T-helper 1 cell treated with Interleukin-12 subunit alpha and Interleukin-12 subunit beta and Interleukin-4 antibody, amounts not matched to agents 30 ng/mL and 1 ng/mL, for 36 hours (primary cell): ENCODE measurements around the gene CDK5RAP2. TPM values are rescaled to one million over a fixed set of nuclear protein-coding genes. Genes with fewer than 3 reads are reported as not detected.
"Not testable (repeated sequence)": the region's sequence is repeated elsewhere in the genome, so short reads cannot be mapped to it uniquely, and the experiment has no call there.

Experiments used
- intact Hi-C: fragments of 100-400 bp; cut with micrococcal nuclease; formaldehyde crosslinking; loops from one replicate; pipeline ENCODE4 v1.15.1; 2024
- total RNA-seq: library from RNA; stranded (reverse); gene quantifications from 2 replicates; pipeline ENCODE4 v1.2.3, GENCODE V29; 2022

CDK5RAP2 gene
- total RNA-seq: 72.2 and 77.9 TPM in 2 replicates

DNA sequence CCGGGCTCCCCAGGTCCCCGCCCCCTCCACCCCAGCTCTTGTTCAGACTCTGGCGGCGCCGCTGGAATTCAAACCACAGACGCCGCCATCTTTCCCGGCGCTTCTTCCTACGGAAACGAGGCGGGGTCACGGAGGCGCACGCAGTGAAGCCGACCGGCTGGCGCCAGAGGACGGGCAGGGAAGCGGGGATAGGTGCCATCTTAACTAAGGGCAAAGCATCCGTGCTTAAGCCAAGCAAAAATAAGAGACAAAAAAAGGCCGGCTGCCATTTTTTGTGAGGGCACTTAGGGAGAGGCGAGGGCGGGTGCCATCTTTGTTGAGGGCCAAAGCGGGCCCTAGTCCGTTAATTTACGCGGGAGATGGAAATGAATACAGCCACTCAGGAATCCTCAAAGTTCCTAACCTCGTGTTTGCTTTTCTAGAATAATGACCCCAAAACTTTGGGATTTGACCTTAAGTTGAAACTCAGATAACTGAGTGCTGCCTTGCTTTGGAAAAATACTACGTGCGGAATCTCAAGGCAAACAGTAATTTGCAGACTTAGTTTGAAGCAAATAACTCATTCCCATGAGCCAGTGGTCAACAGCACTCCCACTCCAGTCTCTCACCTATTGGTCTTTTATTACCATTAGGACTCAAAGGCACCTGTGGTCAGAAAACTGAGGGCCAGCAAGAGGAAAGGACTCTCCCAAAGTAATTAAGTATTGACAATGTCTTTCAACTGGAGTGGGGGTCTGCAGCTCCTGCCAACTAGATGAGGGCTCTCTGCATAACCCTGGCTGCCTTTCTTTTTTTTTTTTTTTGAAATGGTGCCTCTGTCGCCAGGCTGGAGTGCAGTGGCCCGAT lies at the start of gene CDK5RAP2:
Gene CDK5RAP2, minus strand, starts transcription at position 117 of the 846 bp plus-strand sequence. CDS start 189 bp downstream, outside the sequence.
- intact Hi-C loops: loop anchor here (1.0 to 10.0 kb wide), 10 partner anchors 39 to 1684 kb away; partner anchors contain the start of genes CNTRL, FBXW2, MEGF9 and MRRF

DNA sequence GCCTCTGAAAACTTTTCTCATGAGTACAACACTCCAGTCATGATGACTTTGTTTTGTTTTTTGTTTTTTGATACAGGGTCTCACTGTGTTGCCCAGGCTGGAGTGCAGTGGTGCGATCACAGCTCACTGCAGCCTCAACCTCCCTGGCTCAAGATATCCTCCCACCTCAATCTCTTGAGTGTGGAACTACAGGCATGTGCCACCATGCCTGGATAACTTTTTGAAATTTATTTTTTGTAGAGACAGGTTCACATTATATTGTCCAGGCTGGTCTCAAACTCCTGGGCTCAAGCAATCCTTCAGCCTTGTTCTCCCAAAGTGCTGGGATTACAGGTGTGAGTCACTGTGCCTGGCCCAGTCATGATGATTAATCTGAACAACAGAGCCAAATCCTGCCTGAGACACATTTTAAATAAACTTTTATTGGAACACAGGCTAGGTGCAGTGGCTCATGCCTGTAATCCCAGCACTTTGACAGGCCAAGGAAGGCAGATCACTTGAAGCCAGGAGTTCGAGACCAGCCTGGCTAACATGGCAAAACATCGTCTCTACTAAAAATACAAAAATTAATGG lies 49.0 kb upstream of the CDK5RAP2 start:
- intact Hi-C loops: not testable (repeated sequence)

DNA sequence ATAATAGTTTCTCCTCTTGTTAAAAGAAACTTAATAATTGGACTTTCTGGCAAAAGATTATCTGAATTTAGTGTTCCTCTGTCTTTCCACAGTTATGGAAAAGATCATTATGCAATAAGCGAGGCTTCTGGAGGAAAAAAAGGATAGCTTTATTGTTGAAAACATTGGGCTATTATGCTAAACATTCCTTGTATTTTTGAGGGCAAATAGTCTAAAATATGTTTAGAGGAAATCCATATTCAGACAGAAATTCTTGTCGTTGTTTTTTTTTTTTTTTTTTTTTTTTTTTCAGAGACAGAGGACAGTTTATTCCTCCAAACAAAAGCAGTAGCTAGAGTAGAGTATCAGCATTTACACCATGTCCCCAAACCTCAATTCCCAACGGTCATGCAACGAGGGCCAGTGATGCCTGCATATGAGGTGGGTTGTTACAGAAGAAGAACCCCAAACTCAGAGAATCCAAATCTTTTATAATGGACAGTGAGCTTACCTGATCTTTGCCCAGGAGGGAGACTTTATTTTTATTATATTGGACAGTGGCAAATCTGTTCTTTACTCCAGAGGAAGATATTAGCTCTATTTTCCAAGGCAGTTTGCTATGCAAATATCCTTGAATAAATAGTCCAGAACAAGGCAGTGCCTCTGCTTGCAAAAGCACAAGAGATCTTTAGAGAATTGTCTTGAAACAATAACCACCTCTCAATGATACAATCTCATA lies 48.4 kb upstream of the CDK5RAP2 start:
- intact Hi-C loops: no loop called here

DNA sequence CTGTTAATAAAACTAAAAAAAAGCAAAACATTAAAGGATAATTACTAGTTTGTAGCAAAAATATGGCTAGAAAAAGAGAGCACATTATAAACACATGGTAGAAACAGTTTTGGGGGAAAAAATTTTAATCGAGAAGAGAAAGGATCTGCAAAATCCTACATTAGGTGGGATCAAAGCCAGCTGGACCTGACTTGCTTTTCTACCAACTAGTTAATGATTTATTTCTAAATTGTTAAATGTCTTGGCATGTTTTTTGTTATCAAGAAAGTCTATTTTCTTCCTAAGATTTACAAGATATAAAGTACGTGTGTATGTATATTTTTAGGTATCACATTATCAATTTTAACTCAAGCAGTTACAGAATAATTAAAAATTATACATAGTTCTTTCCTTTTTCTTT lies 47.1 kb upstream of the CDK5RAP2 start:
- intact Hi-C loops: no loop called here

DNA sequence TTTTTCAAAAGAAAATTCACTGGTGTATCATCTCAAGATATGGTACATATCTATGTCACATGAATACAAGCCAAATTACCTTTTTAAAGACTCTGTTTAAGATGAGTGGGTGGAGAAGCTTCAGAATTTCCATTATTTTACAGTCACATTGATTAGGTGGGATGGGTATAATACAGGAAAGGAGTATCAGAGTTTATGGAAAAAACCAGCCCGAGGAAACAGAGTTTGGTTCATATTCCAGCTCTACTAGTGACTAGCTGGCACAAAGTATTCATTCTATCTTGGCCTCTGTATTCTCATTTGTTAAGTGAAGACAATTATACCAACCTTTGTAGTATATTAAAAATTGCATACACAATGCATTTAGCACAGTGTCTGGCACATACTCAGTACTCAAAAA lies 46.5 kb upstream of the CDK5RAP2 start:
- intact Hi-C loops: no loop called here

DNA sequence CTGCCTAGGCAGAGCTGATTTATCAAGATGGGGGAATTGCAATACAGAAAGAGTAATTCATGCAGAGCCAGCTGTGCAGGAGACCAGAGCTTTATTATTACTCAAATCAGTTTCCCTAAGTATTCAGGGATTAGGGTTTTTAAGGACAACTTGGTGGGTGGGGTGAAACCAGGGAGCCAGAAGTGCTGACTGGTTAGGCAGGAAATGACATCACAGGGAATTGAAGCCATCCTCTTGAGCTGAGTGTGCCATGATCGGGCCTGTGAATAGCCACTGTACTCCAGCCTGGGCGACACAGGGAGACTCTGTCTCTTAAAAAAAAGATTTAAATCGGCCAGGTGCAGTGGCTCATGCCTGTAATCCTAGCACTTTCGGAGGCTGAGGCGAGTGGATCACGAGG lies 45.3 kb upstream of the CDK5RAP2 start:
- intact Hi-C loops: no loop called here

DNA sequence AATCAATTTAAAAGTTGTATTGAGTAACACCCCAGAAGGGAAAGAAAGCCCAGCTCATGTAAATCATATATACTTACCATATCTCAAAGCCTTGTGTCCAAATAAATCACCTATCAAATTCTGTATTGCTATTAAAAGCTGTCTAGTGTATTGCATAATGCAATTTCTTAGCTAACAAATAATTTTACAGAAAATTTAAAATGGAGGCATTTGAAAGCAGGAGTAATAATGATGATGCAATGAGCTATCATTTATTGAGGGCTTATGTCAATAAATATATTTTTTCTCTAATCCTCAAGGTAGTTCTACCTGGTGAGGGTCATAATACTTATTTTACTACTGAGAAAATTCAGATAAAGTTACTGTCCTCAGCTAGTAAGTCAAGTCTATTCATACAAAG lies 42.8 kb upstream of the CDK5RAP2 start:
- intact Hi-C loops: no loop called here

DNA sequence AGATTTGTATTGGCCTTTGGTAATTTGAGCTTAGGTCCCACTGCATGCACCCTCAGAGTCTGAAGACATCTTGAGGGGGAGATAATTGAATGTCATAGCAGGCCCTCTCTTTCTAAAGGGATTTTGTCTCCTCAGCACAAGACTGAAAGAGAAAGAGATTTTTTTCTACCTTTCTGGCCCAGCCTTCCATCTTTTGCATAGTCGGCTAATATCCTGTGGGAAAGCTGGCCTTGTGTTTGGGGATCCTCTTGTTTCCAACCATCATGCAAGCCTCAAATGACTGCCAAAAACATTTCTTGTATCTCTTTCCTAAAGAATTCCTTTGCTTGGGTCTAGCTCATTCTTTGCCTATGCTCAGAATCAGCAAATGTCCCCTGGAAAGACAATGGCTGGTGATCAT lies 42.0 kb upstream of the CDK5RAP2 start:
- intact Hi-C loops: no loop called here

DNA sequence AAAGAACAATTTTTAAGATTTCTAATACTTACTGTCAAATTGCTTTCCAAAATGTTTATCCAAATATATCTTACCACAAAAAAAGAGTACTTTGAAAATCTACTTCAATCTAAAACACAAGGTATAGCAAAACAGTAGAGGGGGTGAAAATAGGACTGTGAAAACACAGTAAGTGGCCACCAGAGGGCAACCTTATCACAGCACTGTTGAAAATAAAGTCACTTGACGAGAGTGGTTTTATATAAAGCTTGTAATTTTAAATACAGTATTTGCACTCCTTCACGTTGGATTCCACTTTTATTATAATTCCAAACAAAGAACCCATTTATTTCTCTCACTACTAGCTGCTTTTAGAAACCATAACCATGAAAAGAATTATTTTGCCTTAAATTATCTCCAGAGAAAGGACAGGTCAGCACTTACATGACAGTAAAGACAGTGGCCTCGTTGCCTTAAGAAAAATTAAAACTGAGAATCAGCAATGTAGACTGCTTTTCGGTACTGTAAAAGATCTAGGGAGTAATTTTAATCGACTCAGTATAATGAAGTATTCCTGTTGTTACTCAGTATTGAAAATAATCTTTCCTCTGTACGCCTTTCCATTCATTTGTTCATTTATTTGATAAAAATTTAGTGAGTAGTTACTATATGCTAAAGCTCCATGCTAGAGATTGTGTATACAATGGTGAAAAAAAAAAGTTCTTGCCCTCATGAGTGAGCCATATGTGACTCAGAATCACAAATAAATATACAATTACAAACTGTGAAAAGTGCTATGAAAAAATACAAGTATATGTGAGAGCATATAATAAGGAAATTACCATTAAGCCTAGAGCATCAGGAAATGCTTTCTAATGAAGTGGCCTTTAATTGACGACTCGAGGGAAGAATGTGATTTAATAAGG lies 40.0 kb upstream of the CDK5RAP2 start:
- intact Hi-C loops: loop anchor here (1.0 to 2.0 kb wide), 4 partner anchors 39 to 440 kb away; partner anchors contain the start of genes CDK5RAP2 and MEGF9

DNA sequence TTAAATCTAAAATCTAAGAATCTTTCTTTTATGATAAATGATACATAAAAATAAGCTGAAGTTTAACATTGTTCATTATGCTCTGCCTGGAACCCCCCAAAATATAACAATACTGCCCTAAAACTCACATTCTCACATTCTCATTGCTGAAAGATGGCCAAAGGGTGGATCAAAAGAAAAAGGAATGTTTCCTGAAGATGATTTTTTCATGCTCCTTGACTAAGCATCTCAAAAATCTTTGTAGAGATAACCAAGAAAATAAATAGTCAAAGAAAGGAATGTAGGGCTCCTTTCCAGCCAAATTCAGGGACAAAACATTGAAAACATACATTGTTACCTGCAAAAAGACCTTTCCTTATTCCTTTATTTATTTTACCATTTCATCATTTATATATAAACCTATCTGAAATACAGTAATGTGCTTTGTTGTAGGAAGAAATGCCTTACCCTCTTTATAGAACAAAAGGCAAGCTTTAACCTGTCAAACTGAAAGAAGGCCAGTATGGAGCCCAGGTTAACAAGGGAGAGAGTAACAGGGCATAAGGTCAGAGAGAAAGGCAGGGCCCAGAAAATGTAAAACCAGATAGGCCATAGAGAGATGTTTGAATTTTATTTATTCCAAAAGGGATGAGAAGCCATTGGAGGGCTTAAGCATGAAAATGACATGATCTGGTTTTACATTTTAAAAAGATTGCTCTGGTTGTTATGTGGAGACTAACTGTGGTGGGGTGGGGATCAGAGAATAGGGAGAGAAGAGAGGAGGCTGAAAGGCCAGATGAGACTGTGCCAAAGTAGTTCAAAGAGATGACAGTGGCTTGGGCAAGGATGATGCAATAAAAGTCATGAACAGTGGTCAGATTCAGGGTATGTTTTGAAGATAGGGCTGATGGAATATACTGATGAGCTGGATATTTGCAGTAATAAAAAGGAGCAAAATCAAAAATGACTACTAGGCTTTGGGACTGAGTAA lies 37.3 kb upstream of the CDK5RAP2 start:
- intact Hi-C loops: no loop called here

DNA sequence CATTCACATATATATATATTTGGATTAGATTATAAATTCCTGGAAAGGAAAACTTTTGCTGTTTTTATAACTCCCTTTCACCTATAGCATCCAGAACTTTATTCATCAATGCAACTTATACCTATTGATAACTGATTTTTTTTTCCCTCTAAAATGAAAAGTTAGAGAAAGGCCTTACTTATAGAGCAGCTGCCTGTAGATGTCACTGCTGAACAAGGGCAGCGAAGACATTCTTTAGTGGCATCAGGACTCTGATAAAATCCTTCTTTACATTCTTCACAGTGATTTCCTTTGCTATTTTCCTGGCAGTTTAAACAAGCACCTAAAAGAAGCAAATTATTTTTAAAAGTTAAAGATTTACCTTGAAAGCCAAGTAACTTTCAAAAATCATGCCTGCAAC lies 32.3 kb upstream of the CDK5RAP2 start:
- intact Hi-C loops: no loop called here

DNA sequence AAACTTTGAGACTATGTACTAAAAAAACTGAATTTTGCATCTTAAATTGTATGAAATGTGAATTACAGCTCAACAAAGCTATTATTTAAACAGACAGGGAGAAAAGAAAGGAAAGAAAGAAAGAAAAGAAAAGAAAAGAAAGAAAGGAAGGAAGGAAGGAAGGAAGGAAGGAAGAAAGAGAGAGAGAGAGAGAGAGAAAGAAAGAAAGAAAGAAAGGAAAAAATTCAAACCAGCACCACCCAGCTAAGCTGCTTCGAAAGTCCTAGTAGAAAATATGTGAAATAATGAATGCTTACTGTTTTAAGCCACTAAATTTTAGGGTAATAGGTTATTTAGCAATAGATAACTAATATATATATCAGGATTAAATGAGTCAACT lies 31.7 kb upstream of the CDK5RAP2 start:
- intact Hi-C loops: no loop called here

DNA sequence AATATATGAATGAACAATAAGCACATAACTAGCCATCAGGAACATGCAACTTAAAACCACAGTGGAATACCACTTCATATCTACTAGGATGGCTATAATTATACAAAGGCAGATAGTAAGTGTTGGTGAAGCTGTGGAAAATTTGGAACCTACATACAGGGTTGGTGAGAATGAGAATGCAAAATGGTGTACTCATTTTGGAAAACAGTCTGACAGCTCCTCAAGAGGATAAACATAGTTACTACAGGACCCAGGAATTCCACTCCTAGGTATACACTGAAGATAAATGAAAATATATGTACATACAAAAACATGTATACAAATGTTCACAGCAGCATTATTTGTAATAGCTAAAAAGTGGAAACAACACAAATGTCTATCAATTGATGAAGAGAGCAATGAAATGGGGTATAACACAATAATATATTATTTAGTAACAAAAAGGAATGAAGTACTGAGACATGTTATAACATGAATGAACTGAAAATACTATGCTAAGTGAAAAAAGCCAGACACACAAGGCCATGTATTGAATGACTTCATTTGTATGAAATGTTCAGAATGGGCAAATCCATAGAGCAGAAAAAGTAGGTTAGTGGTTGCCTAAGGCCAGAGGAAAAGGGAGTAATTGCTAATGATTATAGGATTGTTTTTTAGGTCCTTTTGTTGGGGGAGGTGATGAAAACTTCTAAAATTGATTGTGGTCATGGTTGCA lies 31.2 kb upstream of the CDK5RAP2 start:
- intact Hi-C loops: no loop called here

DNA sequence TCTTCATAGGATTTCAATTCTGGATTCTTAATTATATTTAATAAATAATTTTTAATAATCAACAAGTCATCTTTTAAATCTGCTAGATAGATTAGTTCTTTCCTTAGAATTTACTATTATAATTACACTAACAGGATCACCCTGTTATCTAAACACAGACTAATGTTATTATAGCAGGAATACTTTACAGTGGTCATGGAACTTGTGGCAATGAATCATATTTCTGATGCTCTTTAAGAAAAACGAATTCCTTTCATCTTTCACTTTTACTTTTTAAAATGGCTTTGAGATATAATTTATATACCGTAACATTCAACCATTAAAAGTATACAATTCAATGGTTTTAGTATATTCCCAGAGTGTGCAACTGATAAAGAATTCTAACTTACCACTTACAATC lies 29.7 kb upstream of the CDK5RAP2 start:
- intact Hi-C loops: no loop called here

DNA sequence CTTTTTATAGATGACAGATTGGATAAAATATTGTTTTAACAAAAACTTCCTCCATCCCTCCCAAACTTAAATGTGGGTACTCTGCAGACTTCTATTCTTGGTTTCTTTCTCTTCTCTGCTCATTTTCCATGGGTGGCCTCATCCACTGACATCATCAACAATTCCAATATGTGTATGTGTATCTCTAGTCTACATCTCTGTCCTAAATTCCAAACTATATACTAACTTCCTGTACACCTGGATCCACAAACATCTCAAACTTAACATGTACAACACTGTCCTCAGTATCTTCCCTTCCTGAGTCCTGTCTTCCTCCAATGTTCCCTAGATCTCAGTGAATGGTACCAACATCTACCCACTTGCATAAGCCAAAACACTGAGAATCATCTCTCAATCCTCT lies 28.5 kb upstream of the CDK5RAP2 start:
- intact Hi-C loops: no loop called here

DNA sequence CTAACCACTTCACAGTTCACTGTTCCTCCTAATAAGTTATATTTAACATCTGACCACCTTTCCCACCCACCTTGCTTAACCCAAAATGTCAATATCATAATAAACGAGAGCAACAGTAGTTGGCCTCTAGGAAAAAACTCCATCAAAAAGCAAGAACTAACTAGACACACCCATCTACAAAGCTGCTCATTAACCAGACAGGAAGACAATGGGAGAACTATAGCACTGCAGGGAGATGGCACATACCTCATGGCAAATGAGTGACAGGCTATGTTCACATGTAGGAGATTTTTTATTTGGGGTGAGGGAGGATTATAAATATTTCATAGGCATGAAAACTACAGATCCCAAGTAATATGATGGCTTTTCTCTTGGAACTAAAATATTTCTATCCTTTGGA lies 23.6 kb upstream of the CDK5RAP2 start:
- intact Hi-C loops: no loop called here

DNA sequence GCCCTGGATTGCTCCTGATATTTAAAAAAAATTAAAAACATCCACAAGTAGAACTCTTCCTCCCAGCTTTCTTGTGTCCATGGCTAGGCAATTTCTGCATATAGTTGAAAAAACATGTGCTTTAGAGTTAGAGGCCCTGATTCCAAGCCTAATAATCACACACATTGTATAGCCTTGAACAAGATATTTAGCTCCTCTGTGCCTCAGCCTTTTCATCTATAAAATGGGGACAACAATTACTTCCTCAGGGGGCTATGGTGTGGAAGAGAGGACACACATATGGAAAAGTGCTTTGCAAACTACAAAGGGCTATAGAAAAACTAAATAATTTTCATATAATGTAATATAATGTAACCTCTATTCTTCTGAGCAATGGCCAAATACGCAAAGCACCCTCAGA lies 23.0 kb upstream of the CDK5RAP2 start:
- intact Hi-C loops: no loop called here

DNA sequence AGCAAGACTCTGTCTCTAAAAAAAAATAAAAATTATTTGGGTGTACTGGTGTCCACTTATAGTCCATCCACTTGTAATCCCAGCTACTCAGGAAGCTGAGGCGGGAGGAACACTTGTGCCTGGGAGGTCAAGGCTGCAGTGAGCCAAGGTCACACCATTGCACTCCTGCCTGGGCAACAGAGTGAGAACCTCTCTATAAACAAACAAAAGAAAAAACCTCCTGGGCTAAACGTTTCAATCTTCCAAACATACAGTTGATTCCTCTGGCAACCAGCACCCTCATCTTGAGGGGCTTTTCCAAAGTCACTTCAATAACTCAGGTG lies 13.9 kb upstream of the CDK5RAP2 start:
- intact Hi-C loops: no loop called here

DNA sequence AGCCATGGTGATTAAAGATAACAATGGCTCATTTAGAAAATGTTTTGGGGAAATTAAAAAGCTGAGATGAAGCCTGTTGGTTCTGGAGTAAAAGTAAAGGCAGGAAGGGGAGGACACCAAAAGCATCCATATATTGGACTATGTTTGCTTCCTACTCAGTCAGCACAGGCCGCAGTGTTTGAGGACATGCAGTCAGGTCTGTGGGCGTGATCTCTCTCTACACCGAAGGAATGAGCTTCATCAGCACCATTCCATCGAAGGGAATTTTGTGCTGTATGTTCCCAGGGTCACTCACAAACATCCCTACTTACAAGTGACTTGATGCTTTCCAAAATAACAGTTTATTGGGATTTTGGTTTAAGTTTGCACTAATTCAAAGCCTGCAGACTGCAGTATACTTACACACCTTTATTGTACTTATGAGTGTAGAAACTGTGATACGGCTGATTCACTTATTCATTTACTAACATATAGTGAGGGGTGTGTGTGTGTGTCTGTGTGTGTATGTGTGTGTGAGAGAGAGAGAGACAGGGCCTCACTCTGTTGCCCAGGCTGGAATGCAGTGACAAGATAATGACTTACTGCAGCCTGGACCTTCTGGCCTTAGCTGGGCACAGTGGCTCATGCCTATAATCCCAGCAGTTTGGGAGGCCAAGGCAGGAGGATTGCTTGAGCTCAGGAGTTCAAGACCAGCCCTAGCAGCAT lies 13.4 kb upstream of the CDK5RAP2 start:
- intact Hi-C loops: no loop called here
